ENCODE results near the gene CPXM2.

- TF ChIP-seq, protein P1, sequence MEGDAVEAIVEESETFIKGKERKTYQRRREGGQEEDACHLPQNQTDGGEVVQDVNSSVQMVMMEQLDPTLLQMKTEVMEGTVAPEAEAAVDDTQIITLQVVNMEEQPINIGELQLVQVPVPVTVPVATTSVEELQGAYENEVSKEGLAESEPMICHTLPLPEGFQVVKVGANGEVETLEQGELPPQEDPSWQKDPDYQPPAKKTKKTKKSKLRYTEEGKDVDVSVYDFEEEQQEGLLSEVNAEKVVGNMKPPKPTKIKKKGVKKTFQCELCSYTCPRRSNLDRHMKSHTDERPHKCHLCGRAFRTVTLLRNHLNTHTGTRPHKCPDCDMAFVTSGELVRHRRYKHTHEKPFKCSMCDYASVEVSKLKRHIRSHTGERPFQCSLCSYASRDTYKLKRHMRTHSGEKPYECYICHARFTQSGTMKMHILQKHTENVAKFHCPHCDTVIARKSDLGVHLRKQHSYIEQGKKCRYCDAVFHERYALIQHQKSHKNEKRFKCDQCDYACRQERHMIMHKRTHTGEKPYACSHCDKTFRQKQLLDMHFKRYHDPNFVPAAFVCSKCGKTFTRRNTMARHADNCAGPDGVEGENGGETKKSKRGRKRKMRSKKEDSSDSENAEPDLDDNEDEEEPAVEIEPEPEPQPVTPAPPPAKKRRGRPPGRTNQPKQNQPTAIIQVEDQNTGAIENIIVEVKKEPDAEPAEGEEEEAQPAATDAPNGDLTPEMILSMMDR (IDR thresholded peaks at IDR 0.05) = no peak
- TF ChIP-seq, protein P2, sequence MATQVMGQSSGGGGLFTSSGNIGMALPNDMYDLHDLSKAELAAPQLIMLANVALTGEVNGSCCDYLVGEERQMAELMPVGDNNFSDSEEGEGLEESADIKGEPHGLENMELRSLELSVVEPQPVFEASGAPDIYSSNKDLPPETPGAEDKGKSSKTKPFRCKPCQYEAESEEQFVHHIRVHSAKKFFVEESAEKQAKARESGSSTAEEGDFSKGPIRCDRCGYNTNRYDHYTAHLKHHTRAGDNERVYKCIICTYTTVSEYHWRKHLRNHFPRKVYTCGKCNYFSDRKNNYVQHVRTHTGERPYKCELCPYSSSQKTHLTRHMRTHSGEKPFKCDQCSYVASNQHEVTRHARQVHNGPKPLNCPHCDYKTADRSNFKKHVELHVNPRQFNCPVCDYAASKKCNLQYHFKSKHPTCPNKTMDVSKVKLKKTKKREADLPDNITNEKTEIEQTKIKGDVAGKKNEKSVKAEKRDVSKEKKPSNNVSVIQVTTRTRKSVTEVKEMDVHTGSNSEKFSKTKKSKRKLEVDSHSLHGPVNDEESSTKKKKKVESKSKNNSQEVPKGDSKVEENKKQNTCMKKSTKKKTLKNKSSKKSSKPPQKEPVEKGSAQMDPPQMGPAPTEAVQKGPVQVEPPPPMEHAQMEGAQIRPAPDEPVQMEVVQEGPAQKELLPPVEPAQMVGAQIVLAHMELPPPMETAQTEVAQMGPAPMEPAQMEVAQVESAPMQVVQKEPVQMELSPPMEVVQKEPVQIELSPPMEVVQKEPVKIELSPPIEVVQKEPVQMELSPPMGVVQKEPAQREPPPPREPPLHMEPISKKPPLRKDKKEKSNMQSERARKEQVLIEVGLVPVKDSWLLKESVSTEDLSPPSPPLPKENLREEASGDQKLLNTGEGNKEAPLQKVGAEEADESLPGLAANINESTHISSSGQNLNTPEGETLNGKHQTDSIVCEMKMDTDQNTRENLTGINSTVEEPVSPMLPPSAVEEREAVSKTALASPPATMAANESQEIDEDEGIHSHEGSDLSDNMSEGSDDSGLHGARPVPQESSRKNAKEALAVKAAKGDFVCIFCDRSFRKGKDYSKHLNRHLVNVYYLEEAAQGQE (IDR thresholded peaks at IDR 0.05; ENCODE audit: insufficient read depth in 1 of 2, low read depth in 2 of 2, low read length in 1 of 2) = no peak
- TF ChIP-seq POLR2AphosphoS5 (IDR thresholded peaks at IDR 0.05; ENCODE audit: low read depth, low read length) = no peak
Observed at GRCh38 chr10:123864923-123865322, 26.7 kb downstream of the CPXM2 start.

Measured in Panc1 (cell line).